Stimulated activated CD4-positive, alpha-beta T cell treated with anti-CD3 and anti-CD28 coated beads, Interleukin-1b, Interleukin-23, amount 100 ng/mL, for 24 hours (primary cell): Measurements from ENCODE around the gene MTHFD1.
"Not testable (repeated sequence)": the region's sequence is repeated elsewhere in the genome, so short reads cannot be mapped to it uniquely, and the experiment has no call there.

Source experiments
- DNase-seq, 4 experiments: peaks; one replicate each; pipeline ENCODE4 v3.0.0-alpha.2; 2020; ENCODE audit warnings: low read depth in 4 of 4, low spot score in 1 of 4

MTHFD1 gene

DNA sequence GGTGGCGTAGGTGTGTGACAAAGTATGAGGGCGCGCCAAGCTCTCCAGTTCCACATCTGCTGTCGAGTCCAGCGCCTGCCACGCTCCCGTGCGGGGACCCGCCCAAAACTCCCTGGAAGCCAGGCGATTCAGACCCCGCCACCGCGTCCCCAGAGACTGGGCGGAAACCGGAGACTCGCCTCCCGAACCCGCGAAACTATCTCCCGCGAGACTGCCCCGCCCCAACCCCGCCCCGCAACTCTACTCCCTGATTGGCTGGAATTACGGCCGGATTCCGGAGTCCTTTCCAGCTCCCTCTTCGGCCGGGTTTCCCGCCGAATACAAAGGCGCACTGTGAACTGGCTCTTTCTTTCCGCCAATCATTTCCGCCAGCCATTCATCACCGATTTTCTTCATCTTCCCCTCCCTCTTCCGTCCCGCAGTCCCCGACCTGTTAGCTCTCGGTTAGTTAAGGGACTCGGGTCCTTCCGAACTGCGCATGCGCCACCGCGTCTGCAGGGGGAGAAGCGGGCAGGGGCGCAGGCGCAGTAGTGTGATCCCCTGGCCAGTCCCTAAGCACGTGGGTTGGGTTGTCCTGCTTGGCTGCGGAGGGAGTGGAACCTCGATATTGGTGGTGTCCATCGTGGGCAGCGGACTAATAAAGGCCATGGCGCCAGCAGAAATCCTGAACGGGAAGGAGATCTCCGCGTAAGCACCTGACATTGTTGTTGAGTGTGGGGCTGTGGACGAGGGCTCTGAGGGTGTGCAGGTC, at the start of gene MTHFD1:
Gene MTHFD1 (plus strand): TSS at position 572 of the 751 bp plus-strand sequence. CDS start 75 bp downstream, at position 647.
- peak; percentile 95 to 97 (median 96) for DNase-seq

DNA sequence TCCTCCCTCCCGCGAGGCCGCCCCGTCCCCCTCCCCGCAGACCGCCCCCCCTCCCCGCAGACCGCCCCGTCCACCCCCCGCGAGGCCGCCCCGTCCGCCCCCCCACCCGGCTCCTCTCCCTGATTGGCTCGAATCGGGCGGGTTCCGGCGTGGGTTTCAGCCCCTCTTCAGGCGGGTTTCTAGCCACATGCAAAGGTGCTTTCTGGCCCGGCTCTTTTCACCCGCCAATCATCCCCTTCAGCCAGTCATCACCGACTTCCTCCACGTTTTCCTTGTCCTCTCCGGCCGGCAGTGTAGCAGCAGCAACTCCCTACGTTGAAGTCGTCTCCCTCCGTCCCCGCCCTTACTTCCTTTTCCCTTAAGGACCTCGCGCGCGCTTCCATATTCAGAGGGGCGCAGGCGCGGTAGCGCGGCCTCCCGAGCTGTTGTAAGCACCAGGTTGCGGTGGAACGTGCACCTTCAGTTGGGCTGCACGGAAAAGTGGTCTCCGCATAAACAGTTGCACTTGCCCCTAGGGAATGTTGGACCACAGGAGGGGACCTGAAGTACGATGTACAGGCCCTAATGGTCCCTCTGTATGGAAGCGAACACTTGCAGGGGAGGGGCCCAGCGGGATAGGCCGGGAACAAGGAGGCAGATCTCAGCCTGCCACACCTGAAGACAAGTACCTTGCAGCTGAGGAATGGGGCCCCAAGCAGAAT, 49.4 kb upstream of the MTHFD1 start:
- peak; percentile 65 to 92 (median 82) for DNase-seq

DNA sequence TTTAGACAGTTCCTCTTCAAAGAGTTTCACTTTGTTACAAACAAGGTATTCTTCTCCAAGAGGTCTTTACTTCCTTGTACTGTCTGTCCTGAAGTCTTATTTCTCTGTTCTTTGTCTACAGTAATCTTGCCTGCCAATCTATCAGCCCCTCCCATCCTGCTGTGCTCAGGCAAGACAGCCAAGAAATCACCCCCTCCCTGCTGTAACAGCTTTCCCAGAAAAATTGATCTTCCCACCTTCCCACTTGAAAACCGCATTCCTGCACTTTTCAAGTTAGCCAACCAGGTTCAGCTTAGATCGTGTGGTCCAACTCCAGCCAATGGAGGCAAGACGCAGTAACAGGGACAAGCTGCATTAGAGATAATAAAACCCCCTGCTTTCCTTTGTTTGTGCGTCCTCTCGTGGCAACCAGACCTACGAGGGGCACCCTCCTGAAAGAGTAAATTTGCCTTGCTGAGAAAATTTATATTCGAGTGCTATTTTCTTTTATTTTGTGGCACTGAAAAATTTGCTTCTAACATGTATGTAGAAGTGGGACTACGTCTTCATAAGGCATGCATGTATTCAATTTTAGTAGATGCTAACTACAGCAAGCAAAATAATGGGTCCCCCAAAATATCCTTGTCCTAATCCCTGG, 47.5 kb upstream of the MTHFD1 start:
- DNase-seq: no peak

DNA sequence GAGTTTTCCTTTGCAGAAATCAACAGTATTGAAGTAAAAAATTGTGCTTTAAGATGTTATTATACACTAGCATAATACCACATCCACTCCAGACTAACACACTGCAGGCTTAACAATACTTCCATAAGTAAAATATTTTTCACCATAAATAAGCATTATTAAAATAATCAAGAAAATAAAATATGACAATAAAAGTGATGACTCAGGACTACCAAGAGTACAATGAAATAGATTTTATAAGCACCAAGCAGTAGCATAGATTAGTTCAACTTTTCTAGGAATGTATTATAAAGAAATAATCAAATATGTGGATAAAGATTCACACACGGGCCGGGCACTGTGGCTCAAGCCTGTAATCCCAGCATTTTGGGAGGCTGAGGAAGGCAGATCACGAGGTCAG, 40.4 kb upstream of the MTHFD1 start:
- no peak for DNase-seq

- no peak for DNase-seq
Measured at GRCh38 chr14:64349741-64350490, 38.2 kb upstream of the MTHFD1 start.

DNA sequence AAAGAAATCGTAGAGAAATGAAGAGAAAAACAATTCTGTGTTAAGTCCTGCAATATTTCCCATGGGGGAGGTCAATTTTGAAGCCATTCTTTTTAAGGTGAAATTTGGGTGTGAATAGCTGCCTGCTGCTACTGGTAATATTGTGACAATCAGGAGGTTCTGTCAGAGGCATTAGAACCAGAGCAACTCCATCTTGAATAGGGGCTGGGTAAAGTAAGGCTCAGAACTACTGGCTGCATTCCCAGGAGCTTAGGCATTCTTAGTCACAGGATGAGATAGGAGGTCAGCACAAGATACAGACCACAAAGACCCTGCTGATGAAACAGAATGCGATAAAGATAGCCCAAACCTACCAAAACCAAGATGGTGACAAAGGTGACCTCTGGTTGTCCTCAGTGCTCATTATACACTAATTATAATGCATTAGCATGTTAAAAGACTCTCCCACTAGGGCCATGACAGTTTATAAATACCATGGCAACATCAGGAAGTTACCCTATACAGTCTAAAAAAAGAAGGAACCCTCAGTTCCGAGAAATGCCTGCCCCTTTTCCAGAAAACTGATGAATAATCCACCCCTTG, 24.8 kb upstream of the MTHFD1 start:
- DNase-seq: no peak

DNA sequence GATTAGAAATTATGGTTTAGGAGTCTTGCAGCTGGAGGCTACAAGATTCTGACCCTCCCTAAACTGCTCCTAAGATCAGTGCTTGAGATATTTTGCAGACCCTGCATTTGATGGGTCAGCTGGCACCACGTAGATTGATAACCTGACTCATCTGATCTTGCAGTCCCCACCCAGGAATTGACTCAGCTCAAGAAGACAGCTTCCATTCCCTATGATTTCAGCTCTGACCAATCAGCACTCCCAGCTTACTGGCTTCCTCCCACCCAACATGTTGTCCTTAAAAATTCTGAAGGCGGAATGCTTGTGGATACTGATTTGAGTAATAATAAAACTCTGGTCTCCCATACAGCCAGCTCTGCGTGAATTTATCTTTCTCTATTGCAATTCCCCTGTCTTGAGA, 23.2 kb upstream of the MTHFD1 start:
- no peak for DNase-seq

DNA sequence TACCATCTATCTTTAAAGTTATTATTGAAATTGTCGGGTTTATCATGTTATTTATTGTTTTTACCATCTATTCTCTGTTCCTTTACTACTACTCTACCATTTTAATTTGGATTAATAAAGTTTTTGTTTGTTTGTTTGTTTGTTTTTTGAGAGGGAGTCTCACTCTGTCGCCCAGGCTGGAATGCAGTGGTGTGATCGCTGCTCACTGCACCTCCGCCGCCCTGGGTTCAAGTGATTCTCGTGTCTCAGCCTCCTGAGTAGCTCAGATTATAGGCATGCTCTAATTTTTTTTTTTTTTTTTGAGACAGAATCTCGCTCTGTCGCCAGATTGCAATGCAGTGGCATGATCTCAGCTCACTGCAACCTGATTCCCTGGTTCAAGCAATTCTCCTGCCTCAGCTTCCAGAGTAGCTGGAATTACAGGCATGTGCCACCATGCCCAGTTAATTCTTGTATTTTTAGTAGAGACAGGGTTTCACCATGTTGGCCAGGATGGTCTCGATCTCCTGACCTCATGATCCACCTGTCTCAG, 22.7 kb upstream of the MTHFD1 start:
- DNase-seq: not testable (repeated sequence)

DNA sequence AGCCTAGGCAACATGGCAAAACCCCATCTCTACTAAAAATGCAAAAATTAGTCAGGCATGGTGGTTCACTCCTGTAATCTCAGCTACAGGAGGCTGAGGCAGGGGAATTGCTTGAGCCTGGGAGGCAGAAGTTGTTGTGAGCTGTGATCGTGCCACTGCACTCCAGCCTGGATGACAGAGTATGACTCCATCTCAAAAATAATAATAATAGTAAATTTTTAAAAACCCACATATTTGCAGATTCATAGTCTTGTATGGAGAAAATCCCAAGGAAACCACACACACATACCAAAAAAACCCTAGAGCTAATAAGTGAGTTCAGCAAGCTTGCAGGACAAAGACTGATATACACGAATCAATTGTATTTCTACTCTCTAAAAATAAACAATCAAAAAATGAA, 19.0 kb upstream of the MTHFD1 start:
- no peak for DNase-seq

DNA sequence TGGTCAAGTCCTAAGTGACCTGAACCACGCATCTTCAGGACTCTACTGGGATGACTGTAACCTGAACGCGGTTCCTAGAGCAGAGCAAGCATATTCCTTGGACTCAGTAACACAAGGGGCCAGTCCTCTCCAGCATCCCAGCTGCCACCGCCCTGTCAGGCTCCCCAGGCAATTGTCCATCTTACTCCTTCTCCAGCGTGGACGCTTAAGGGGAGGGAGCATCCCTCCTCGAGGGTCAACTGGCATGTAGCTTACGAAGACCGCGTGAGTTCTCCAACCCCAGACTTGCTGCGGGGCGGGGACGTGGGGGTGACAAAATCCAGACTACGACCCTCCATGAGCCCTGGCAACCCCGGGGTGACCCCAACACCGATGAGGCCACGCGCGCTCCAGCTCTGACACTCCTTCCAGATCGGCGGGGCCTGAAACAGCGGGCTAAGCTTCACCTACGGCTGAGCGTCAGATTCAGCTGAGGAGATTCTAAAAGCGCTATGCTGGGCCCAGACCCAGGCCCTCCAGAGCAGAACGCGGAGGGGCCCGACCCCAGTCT, 846 bp upstream of the MTHFD1 start:
- DNase-seq: peak in 1 of 4 experiments; percentile 6

DNA sequence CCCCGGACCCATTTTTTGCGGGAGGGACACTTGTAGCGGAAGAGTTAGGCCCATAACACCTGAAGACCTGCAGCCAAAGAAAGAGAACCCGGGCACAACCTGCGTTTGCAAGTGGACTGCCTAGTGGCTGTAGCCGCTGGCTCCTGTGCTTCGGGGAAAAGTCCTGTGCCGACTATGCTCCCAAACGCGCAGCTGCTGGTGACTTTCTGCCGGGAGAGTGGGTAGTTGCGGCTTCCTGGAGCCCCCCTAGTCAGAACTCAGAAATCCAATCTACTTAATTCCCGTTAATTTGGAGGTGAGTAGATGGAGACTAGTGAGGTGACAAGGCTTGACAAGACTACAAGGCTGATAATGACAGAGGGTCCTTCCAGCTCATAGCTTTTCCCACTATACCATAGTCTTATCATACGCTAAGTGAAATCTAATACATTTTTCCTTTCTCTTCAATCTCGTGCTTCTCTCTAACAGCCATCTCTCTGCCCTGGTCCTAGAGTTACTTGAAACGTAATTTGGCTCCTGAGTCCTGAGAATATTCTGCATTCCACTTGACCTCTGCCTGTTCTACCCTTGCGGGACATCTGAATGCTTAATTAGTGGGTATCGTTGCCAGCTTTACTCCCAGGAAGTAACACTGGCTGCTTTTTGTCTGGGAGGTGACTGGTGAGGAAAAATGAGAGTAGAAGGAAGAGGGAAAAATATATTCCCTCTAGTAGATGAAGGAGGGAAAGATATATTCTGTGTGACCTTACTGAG, 556 bp downstream of the MTHFD1 start:
- peak in 1 of 4 experiments; percentile 12 for DNase-seq

GRCh38 chr14:64391113-64391725, 3.1 kb downstream of the MTHFD1 start:
- DNase-seq: no peak

DNA sequence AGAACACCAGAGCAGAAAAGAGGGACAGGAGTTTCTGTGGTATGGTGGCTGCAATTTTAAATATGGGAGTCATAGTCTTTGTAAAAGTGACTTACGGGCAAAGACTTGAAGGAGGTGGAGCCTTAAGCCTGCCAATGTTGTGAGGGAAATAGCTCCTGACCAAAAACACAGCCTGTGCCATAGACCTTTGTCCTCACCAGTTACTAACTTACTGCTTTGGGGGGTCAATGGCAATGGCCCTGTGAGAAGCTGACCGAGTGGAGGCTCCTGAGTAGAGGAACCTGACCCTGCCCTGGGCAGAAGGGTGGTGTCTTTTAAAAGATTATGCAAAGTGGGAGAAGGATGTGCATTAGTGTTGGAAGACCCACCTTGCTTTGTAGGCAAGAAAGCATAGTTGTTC, 3.8 kb downstream of the MTHFD1 start:
- DNase-seq: no peak

DNA sequence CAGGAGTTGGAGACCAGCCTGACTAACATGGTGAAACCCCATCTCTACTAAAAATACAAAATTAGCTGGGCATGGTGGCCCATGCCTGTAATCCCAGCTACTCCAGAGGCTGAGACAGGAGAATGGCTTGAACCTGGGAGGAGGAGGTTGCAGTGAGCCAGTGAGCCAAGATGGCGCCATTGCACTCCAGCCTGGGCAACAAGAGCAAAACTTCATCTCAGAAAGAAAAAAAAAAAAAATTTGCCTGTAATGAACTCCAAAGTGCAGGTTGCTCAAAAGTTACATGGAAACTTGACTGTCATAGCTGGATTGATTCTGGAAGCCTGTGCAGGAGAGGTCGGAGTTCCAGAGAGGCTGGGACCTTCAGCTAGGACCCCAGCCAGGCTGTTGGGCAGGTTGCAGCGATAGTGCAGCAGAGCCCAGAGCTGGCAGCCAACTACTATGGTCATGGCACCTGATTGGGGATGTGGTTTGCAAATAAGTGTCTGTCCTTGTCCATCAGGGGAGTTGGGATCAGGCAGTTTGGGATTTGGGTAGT, 5.1 kb downstream of the MTHFD1 start:
- DNase-seq: not testable (repeated sequence)

DNA sequence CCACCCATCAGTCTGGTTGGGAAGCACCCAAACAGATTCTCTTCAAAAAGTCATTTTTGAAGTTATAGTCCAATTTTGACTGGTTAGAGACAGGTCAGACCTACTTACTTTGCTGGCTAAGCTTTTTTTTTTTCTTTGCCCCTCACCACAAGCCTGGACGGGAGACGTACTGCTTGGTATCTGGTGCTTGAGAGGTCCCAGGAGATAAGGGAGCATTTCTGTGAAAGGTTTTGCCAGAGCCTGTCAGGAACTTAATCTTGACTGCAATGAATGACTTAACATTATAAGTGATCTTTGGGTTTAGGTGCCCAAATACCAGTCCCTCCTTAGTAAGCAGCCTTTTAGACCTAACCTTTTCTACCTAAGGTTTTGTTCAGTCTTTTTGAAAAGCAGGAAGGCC, 6.3 kb downstream of the MTHFD1 start:
- no peak for DNase-seq

GRCh38 chr14:64394977-64395633, 7.0 kb downstream of the MTHFD1 start:
- DNase-seq: no peak

DNA sequence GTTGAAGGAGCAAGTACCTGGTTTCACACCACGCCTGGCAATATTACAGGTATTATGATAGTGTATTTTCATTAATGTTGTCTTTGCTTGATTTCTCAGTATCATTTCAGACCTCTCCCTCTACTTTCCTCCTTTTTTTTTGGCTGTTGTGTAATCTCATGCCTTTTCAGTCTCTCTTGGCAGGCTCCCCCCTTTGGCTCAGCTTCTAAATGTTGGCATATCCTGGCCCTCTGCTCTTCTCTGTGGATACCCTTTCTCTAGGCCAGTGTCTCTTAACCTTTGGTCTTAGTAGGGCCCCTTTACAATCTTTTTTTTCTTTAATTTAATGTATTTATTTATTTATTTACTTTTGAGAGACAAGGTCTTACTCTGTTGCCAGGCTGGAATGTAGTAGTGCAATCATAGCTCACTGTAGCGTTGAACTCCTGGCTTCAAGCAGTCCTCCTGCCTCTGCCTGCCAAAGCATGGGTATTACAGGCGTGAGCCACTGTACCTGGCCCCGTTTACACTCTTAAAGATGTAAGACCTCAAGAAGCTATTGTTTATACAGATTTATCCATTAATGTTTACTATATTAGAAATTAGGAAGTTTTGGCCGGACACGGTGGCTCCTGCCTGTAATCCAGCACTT, 12.8 kb downstream of the MTHFD1 start:
- no peak for DNase-seq

- no peak for DNase-seq
Measured at GRCh38 chr14:64401949-64402348, 13.8 kb downstream of the MTHFD1 start.
